A549 (cell line): ENCODE measurements around the gene GALNTL6.

Source experiments
- SMC3 ChIP-seq: fragments of >200 bp; sonication (Bioruptor Twin); formaldehyde crosslinking; IDR thresholded peaks from 3 replicates; pipeline ENCODE4 v1.6.1; 2018; ENCODE audit warnings: inconsistent platforms
- TF ChIP-seq, protein P1 (sequence below): fragments of >200 bp; sonication (Bioruptor Twin); formaldehyde crosslinking; IDR thresholded peaks from 3 replicates; pipeline ENCODE4 v1.5.1; 2016

DNA sequence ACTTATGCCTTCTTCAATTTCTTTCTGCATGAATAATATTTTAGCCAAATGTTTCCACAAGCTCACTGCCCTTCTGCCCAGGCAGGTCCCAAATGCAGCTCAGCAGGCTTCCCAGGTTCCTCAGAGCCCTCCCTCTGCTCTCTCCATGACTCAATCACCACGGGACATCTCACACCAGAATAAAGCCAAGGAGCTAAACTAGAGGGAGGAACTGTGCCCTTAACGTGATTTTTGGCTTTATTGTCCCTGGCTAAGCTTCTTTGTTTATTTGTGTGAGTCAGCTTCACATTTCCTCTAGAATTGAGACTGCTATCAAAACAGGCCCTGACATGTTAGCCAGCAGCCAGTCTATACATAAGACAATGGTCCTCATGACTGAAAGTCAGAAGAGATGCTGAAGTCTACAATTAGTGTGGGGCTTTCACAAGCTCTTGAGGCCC lies 1169.0 kb downstream of the GALNTL6 start:
- TF ChIP-seq SMC3 = no peak
- TF ChIP-seq, protein P1, sequence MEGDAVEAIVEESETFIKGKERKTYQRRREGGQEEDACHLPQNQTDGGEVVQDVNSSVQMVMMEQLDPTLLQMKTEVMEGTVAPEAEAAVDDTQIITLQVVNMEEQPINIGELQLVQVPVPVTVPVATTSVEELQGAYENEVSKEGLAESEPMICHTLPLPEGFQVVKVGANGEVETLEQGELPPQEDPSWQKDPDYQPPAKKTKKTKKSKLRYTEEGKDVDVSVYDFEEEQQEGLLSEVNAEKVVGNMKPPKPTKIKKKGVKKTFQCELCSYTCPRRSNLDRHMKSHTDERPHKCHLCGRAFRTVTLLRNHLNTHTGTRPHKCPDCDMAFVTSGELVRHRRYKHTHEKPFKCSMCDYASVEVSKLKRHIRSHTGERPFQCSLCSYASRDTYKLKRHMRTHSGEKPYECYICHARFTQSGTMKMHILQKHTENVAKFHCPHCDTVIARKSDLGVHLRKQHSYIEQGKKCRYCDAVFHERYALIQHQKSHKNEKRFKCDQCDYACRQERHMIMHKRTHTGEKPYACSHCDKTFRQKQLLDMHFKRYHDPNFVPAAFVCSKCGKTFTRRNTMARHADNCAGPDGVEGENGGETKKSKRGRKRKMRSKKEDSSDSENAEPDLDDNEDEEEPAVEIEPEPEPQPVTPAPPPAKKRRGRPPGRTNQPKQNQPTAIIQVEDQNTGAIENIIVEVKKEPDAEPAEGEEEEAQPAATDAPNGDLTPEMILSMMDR = no peak
